GM21786 (cell line): ENCODE measurements around the gene UBR3.

Experiments used
- ATAC-seq: cut with Tn5 transposase; IDR thresholded peaks from one replicate; pipeline ENCODE4 v1.9.1; 2021; ENCODE audit not compliant: unreplicated experiment

UBR3 gene

DNA sequence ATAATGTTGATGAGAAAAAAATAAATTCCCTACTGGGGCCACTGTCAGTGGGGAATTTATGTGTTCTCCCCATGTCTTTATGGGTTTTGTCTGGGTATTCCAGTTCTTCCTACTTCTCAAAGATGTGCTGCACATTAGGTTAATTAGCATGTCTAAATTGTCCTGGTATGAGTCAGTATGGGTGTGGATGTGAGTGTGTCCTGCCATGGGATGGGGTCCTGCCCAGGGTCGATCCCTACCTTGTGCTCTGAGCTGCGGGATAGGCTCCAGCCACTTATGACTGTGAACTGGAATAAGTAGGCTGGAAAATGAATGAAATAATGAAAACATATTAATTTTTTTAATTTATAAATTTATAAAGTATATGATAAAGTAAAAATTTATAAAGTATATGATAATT lies 167.5 kb downstream of the UBR3 start:
- no peak for ATAC-seq

GRCh38 chr2:169997140-169997887 lies 170.1 kb downstream of the UBR3 start:
- ATAC-seq: no peak

DNA sequence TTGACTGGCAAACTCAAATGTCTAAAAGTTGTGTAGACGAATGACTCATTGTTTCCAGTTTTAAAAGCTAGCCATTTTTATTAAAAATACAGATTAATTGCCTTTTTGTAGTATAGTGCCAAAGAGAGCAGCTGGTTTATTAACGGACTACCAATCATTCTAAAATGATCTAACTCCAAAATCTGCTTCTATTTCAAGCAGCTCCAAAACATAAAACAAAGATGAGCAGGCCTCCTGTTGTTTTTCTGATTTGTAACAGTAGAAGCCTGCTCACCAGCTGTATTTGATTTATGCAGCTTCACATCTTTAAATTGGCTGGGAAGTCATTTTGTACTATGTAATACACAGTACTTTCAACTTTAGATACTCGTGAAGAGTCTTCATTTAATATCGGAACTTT lies 171.8 kb downstream of the UBR3 start:
- no peak for ATAC-seq

DNA sequence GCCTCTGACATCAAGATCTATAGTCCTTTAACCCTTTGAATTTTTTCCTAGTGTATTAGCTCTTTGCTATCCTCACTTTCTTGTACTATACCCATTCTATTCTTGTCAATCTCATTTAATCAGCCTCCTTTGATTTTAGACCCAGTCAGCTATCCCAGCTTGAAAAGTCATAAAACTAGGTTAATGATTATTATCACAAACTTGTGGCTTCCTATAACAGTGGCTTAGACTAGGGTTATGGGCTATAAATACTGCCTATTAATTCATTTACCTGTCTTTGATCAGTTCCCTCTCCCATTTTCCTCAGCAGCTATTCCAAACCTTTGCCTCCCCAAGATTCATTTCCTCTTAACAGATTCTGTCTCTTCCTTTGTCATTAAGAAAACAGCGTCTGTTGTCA lies 174.8 kb downstream of the UBR3 start:
- no peak for ATAC-seq

DNA sequence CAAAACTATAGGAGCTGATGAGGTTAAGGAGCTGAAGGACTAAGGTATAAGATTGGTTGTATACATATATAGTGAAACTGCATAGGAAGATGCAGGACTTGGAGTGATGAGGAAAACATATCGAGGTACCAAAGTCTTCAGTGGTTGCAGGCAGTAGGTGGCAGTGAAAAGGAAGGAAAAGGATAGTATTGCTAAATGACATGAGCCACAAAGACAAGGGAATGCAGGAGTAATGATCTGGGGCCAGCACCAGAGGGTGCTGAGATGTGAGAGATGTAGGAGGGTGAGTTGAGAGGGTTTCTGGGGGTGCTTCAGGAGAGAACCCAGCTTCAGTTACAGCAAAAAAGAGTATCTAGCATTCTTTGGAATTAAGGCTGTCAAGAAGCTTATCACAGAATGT lies 178.4 kb downstream of the UBR3 start:
- ATAC-seq: no peak

DNA sequence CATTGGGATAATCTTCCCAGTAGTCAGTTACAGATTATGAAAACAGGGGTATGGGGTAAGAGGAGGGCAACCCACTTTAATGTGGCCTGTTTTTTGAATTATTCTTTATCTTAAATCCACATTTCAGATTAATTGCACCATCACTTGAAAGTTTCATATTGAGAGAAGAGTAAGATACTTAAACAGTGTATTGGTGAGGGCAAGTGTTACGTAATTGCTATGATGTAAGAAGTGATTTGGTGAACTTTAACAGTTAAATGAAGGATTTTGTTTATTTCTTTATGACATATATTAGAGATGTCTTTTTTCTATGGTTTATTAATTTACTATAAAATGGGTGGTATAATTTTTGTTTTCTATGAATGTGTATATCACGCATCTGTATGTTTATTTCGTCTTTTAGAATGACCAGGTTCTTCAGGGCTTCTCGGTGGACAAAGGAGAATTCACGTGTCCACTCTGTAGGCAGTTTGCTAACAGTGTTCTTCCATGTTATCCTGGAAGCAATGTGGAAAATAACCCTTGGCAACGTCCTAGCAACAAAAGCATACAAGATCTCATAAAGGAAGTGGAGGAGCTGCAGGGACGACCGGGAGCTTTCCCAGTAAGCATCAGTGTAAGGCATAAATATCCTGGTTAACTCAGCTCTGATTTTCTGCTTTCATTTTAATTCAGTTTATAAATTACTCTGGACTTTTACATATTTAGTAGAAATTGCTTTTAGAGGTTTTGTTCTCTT lies 179.5 kb downstream of the UBR3 start:
- no peak for ATAC-seq

GRCh38 chr2:170009209-170009608 lies 182.0 kb downstream of the UBR3 start:
- no peak for ATAC-seq

DNA sequence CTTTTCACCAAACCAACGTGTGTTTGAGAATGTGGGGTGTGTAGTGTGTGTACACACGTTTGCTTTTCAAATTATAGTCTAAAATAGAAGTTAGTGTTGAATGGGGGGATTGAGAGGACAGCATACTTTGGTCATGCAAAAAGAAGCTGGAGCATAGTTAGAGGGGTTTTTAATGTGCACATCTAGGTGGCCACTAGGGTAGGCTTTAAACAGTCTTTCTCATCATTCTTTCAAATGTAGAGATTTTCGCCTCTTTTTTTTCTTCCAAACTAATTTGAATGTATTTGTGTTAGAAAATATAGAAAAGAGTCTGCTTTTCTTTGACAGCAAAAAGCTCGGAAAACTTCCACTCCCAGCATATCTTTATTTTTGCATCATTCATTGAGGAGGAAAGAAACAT lies 185.5 kb downstream of the UBR3 start:
- ATAC-seq: no peak

- ATAC-seq: no peak
Measured at GRCh38 chr2:170013802-170014551, 186.7 kb downstream of the UBR3 start.

- no peak for ATAC-seq
Measured at GRCh38 chr2:170014769-170015168, 187.5 kb downstream of the UBR3 start.

GRCh38 chr2:170017860-170018532 lies 190.7 kb downstream of the UBR3 start:
- ATAC-seq: no peak

GRCh38 chr2:170019060-170019805 lies 192.0 kb downstream of the UBR3 start:
- no peak for ATAC-seq

DNA sequence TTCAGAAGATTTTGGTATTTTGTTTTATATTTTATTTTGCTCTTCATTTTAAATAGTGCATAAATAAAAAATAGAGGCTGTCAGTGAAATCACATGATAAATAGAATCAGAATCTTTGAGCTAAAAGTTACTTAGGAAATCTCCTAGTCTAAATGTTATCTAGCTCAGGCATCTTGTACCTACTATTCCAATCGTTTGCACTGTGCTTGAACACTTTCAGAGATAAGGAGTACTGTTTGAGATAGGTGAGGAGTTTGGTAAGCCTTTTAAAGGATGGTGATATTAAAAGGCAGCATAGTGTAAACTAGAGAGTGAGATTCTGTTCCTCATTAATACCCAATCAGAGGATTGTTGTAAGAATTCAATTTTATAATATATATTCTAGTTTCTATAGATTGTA lies 193.5 kb downstream of the UBR3 start:
- ATAC-seq: no peak

DNA sequence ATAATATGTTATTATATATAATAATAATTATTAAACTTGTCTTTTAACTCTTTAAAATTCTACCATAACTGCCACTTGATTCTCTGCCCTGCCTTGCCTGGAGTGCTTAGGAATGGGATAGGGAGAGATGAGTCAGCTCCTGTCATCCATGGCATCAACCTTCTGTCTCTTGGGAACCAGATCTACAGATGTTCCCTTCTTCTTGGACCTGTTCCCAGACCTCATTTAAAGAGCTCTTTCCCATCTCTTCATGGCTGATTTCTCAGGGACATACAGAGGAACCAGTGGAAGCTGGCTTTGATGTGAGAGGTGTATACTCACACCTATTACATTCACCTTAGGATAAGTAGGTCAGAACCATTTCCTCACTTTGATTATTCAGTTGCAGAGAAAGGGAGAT lies 195.4 kb downstream of the UBR3 start:
- no peak for ATAC-seq

GRCh38 chr2:170024721-170025120 lies 197.5 kb downstream of the UBR3 start:
- peak; percentile 93 for ATAC-seq

DNA sequence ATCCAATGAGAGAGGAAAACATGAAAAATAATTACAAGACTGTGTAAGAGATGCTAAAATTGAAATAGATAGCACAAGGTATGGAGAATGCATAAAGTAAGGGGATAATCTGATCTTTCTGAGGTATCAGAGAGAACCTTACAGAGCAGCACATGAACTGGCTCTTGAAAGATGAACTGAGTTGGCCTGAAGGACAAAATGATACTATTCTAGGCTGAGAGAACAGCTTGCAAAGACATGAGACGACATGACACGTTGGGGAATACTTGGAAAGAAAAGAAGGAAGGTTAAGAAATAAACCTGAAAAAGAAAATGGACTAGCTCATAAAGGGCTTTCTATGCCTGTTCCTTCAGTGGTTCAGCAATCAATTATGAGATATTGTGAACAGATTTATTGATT lies 198.0 kb downstream of the UBR3 start:
- ATAC-seq: no peak

- no peak for ATAC-seq
Measured at GRCh38 chr2:170026361-170026760, 199.1 kb downstream of the UBR3 start.

DNA sequence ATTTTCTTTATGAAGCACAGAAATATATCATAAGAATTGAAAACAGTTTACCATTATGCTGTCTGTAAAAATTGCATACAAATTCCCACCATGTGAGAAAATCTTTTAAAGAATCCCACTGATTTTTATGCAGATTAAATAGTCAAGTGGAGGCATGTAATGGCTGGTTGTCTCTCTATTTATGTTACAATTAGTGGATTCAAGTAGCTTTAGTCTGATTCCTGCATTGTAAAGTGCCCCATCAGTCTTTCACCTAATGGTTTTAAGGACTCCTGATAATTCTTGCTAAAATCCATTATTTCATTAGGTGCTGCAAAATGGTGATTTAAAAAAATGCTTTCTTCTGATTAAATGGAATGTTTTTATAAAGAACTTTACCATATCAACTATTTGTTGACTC lies 202.3 kb downstream of the UBR3 start:
- no peak for ATAC-seq

GRCh38 chr2:170030040-170030439 lies 202.8 kb downstream of the UBR3 start:
- ATAC-seq: no peak

DNA sequence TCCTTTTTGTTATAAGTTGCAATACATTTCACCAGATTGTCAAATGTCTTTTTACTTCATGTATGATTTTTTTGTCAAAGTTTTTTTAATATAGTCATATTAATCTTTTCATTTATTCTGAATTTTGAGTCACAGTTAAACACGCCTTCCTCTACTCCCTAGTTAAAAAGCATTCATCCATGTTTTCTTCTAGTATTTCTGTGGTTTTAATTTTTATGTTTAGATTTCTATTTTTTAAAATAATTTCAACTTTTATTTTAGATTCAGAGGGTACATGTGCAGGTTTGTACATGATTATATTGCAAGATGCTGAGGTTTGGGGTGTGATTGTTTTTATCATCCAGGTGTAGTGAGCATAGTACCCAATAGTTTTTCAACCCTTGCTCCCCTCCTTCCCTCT lies 204.0 kb downstream of the UBR3 start:
- ATAC-seq: no peak

GRCh38 chr2:170034596-170034995 lies 207.3 kb downstream of the UBR3 start:
- ATAC-seq: no peak
